Duodenal mucosa (tissue), 2 donors: ENCODE results near the gene CRTAP.

ENCODE experiments used
- H3K27ac ChIP-seq: one replicate; pipeline ENCODE4 v1.7.0; 2013; ENCODE audit warnings: low read depth, low read length
- H3K27me3 ChIP-seq, 2 donors: one replicate each; pipeline ENCODE4 v1.7.0; 2013; ENCODE audit warnings: low read length in 2 of 2, control low read depth in 1 of 2; ENCODE audit not compliant: insufficient read depth in 2 of 2, control insufficient read depth in 1 of 2
- H3K36me3 ChIP-seq, 2 donors: one replicate each; pipeline ENCODE4 v1.7.0; 2013; ENCODE audit warnings: low read length in 2 of 2, control low read depth in 1 of 2; ENCODE audit not compliant: insufficient read depth in 2 of 2, control insufficient read depth in 1 of 2
- H3K4me1 ChIP-seq, 2 donors: one replicate each; pipeline ENCODE4 v1.7.0; 2013; ENCODE audit warnings: low read length in 2 of 2, control low read depth in 1 of 2; ENCODE audit not compliant: insufficient read depth in 2 of 2, control insufficient read depth in 1 of 2
- H3K4me3 ChIP-seq, 2 donors: one replicate each; pipeline ENCODE4 v1.7.0; 2013; ENCODE audit warnings: low read length in 2 of 2, low read depth in 1 of 2
- H3K9ac ChIP-seq, 2 donors: one replicate each; pipeline ENCODE4 v1.7.0; 2013; ENCODE audit warnings: low read length in 2 of 2, low read depth in 1 of 2
- H3K9me3 ChIP-seq, 2 donors: one replicate each; pipeline ENCODE4 v1.7.0; 2013; ENCODE audit warnings: low read length in 2 of 2, control low read depth in 1 of 2; ENCODE audit not compliant: control insufficient read depth in 1 of 2

CRTAP gene

GRCh38 chr3:33184863-33185262, 71.0 kb downstream of the CRTAP start:
- H3K27me3 ChIP-seq, result no peaks in the 10 kb centered on the region
- H3K27ac ChIP-seq, result no peak overlapping the region
- H3K4me1 ChIP-seq, result no peaks in the 10 kb centered on the region
- H3K36me3 ChIP-seq, result no peaks in the 10 kb centered on the region
- no peak overlapping the region for H3K4me3 ChIP-seq
- no peaks in the 10 kb centered on the region for H3K9me3 ChIP-seq
- H3K9ac ChIP-seq, result no peak overlapping the region

DNA sequence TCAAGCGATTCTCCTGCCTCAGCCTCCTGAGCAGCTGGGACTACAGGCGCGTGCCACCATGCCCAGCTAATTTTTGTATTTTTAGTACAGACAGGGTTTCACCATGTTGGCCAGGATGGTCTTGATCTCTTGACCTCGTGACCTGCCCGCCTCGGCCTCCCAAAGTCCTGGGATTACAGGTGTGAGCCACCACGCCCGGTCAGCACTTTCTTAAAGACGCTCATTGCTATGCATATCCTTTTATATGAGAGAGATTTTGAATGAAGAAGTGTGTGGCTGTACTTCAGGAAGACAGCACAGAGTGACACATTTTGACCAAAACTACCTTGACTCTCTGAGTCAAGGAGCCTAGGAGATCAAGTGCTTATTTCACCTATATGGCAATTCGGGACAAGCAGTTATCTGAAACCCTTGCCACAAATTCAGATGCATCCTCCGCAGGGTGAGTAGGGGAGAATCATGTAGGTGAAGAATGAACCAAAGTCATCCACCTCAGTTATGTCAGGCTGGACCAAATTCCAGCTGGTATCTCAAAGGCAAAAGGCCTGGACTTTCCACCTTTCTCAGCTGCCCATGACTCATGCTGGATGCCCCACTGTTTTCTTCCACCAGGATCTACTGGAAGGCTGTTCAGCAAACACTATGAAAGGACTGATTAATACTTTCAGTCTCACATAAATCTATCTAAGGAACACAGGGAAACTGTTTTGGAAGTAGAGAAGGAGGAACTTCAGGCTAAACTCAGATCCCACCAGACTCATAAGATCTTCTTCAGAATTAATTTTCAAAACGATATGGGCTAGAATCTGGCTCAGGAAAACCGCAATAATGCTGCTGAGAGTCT, 72.9 kb downstream of the CRTAP start:
- H3K27me3 ChIP-seq, result no peaks in the 10 kb centered on the region
- H3K9me3 ChIP-seq, result no peaks in the 10 kb centered on the region
- H3K4me1 ChIP-seq, result no peaks in the 10 kb centered on the region
- H3K36me3 ChIP-seq, result no peaks in the 10 kb centered on the region
- H3K9ac ChIP-seq, result no peak overlapping the region
- no peak overlapping the region for H3K4me3 ChIP-seq
- no peak overlapping the region for H3K27ac ChIP-seq

- Histone ChIP-seq H3K36me3 (no peaks in the 10 kb centered on the region), H3K9me3 (no peaks in the 10 kb centered on the region), H3K27ac (no peak overlapping the region), H3K4me3 (no peak overlapping the region), H3K9ac (no peak overlapping the region), H3K4me1 (no peaks in the 10 kb centered on the region), H3K27me3 (no peaks in the 10 kb centered on the region)
Observed at GRCh38 chr3:33187368-33187634, 73.5 kb downstream of the CRTAP start.

DNA sequence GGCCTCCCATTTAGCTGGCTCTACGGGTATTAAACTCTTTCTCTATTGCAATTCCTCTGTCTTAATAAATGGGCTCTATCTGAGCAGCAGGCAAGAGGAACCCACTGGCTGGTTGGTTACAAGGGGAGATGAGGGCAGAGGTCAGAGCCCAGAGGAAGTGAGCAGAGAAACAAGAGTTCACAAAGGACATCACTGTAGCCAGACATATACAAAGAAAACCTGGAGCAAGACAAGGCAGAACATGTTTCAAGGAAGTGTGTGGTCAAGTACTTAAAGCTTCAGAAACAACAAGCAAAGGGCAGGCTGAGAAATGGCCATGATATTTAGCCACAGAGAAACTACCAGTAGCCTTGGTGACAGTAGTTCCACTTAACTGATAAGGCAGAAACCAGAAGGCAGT, 80.5 kb downstream of the CRTAP start:
- Histone ChIP-seq H3K27me3 (no peaks in the 10 kb centered on the region), H3K4me1 (no peaks in the 10 kb centered on the region), H3K9me3 (no peaks in the 10 kb centered on the region), H3K9ac (no peak overlapping the region), H3K36me3 (no peaks in the 10 kb centered on the region), H3K4me3 (no peak overlapping the region), H3K27ac (no peak overlapping the region)

DNA sequence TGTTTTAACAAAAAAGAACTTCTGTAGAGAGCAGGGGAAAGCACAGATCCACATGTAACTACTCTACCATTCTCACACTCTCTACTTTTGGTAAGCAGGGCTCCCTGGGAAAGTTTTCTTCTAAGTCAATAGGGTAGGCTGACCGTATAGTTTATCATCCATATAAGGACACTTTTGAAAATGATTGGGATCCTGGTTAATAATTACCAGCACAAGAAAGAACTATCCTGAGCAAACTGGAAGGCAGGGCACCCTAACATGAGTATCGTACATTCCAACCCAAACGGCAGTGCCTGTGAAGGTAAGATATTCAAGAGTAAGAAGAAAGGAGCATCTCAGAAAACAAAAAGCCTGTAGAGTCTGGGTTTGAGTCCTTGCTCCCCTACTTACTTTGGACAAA, 82.7 kb downstream of the CRTAP start:
- Histone ChIP-seq H3K9me3 (no peaks in the 10 kb centered on the region), H3K4me1 (no peaks in the 10 kb centered on the region), H3K27ac (no peak overlapping the region), H3K4me3 (no peak overlapping the region), H3K27me3 (no peaks in the 10 kb centered on the region), H3K9ac (no peak overlapping the region), H3K36me3 (no peaks in the 10 kb centered on the region)
